GM12865 (cell line): ENCODE data around the gene ITGA2B.

Source experiments
- DNase-seq: peaks from one replicate; pipeline ENCODE4 v3.0.0; 2010; ENCODE audit warnings: low read depth
- H3K4me3 ChIP-seq: 2 replicates; pipeline ENCODE4 v1.5.1; 2011; ENCODE audit warnings: mild to moderate bottlenecking, low read depth, low read length, control low read depth
- TF ChIP-seq, protein P1 (sequence below): IDR thresholded peaks from 2 replicates; pipeline ENCODE4 v1.5.1; 2011; ENCODE audit warnings: low read length, control low read depth, low read depth, inconsistent platforms; ENCODE audit not compliant: insufficient read depth; ENCODE audit errors: missing control alignments

The ITGA2B gene

DNA sequence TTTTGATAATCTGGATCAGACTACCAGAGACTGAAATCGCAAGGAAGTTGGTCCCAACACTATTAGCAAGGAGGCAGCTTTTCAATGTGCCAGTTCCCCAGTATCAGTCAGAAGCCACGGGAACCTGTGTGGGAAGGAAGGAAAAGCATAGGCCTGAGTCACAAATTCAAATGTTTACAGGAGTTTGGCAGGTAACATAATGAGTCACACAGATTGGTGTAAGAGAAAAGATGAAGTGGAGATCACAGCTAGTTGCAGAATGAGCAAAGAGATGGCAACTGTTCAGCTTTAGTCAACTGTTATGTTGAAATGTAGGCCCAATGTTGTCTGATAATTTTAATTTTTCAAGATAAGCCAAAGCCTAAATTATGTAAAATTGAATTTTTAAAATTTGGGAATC lies 28.1 kb upstream of the ITGA2B start:
- TF ChIP-seq, protein P1, sequence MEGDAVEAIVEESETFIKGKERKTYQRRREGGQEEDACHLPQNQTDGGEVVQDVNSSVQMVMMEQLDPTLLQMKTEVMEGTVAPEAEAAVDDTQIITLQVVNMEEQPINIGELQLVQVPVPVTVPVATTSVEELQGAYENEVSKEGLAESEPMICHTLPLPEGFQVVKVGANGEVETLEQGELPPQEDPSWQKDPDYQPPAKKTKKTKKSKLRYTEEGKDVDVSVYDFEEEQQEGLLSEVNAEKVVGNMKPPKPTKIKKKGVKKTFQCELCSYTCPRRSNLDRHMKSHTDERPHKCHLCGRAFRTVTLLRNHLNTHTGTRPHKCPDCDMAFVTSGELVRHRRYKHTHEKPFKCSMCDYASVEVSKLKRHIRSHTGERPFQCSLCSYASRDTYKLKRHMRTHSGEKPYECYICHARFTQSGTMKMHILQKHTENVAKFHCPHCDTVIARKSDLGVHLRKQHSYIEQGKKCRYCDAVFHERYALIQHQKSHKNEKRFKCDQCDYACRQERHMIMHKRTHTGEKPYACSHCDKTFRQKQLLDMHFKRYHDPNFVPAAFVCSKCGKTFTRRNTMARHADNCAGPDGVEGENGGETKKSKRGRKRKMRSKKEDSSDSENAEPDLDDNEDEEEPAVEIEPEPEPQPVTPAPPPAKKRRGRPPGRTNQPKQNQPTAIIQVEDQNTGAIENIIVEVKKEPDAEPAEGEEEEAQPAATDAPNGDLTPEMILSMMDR: no peak
- DNase-seq: peak; percentile 53
- no peak overlapping the region for H3K4me3 ChIP-seq

DNA sequence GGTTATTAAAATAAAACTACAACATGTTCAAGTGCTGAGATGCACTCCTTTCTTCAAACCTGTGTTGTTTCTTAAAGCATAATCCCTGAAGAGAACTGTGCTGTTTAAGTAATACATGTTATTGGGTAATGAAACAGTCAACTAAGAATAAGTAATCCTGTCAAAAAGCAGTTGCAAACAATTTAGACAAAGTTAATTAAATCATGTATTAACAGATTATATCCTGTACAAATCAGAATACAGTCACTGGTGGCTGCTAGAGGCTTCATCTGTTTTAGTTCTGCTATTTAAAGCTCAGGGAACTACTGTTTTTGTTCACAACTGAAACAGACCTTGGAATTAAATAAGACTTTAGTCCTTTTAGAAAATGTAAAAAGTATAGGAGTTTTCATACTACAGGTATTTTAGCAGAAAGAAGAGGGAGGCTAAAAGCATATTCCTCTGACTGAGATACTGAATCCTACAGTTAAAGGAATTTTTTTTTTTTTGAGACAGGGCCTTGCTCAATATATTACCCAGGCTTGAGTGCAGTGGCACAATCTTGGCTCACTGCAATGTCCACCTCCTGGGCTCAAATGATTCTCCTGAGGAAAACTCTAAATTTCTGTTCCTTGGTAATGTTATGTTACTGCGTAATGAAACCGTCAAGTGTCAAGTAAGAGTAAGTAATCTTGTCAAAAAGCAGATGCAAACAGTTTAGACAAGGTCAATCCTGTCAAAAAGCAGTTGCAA lies 27.3 kb upstream of the ITGA2B start:
- no peak overlapping the region for H3K4me3 ChIP-seq
- no peak for DNase-seq
- TF ChIP-seq, protein P1: no peak

DNA sequence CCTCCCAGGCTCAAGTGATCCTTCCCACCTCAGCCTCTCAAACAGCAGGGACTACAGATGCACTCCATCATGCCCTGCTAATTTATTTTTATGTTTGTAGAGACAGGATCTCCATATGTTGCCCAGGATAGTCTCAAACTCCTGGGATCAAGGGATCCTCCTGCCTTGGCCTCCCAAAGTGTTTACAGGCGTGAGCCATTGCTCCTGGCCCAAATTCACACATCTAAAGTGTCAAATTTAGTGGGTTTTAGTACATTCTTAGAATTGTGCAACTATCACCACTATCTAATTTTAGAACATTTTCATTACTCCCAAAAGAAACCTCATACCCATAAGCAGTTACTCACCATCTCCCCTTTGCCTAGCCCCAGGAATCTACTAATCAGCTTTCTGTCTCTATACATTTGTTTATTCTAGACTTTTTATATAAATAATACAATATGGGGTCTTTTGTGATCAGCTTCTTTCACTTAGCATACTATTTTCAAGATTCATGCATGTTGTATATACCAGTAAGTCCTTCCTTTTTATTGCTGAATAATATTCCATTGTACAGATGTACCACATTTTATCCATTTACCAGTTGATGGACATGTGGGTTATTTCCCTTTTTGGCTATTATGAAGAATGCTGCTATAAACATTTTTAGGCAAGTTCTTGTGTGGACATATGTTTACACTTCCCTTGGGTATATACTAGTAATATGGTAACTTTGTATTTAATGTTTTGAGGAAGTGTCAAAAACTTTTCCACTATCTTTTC lies 25.1 kb upstream of the ITGA2B start:
- DNase-seq: no peak
- TF ChIP-seq, protein P1: no peak
- no peak overlapping the region for H3K4me3 ChIP-seq

DNA sequence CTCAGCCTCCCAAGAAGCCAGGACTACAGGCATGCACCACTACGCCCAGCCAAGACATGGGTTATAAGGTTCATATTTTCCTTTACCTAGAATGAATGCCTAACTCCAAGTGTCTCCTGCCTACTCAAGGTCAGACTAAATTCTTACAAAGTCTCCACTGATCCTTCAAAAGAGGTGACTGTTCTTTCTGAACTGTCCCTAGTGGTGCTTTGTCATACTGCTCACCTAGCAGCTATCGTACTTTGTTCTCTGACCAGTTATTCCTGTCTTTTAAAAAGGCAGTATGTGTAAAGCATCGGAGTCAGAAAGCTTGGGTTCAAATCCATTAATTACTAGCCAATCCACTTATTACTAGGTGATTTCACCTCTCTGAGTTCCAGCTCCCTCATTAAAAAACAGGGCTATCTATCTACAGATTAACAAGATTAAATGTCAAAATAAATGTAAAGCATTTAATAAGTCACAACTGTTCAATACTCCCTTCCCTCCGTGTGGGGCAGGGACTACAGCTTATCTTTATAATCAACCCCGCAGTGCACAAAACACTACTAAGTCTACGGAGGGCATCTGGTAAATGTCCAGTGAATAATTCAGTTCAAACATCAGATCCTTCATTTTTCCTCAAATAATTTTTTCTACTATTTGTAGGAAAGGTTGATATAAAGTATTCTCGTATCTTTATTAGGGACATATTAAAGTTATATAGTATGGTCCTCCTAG lies 20.0 kb upstream of the ITGA2B start:
- no peak overlapping the region for H3K4me3 ChIP-seq
- DNase-seq: no peak
- TF ChIP-seq, protein P1: peak; percentile 1

DNA sequence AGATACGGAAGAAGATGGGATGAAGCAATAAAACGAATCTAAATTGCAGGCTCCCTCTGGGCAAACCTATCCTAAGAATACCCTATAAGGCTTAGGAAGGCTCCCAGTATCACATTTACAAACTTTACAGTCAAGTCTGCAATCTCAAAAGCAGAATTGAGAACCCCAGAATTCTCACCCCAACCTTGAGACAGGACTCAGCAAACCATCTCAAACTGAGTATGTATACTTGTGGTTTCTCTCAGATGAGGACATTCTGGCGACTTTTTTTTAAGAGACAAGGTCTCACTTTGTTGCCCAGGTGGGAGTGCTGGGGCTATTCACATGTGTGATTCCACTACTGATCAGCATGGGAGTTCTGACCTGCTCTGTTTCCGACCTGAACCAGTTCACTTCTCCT lies 19.3 kb upstream of the ITGA2B start:
- H3K4me3 ChIP-seq: no peak overlapping the region
- peak; percentile 42 for DNase-seq
- TF ChIP-seq, protein P1: no peak

DNA sequence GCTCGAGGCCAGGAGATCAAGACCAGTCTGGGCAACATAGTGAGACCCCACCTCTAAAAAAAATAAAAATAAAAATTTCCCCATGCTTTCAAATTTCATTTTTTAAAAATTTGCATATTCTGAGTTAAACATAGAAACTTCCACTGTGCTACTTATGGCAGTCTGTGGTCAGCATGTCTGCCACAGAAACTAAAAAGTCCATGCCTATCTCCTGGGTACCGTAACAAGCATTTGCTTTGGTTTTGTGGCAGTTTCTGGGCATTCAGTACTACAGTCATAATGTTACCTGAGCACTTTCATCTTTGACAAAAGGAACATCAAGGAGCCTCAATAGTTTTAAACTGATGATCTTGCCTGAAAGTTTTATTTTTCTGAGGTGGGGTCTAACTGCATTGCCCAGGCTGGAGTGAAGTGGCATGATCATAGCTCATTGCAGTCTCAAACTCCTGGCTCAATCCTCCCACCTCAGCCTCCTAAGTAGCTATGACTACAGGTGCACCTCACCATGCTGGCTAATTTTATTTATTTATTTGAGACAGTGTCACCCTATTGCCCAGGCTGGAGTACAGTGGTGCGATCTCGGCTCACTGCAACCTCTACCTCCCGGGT lies 13.2 kb upstream of the ITGA2B start:
- TF ChIP-seq, protein P1: no peak
- peak; percentile 89 for DNase-seq
- H3K4me3 ChIP-seq: no peak overlapping the region
